ELF-1 (cell line): Measurements from ENCODE around the gene KRCC1.

Experiments
- DNase-seq: peaks from one replicate; pipeline ENCODE4 v3.0.0-alpha.2; 2016; ENCODE audit warnings: low read depth, low spot score

Gene KRCC1

DNA sequence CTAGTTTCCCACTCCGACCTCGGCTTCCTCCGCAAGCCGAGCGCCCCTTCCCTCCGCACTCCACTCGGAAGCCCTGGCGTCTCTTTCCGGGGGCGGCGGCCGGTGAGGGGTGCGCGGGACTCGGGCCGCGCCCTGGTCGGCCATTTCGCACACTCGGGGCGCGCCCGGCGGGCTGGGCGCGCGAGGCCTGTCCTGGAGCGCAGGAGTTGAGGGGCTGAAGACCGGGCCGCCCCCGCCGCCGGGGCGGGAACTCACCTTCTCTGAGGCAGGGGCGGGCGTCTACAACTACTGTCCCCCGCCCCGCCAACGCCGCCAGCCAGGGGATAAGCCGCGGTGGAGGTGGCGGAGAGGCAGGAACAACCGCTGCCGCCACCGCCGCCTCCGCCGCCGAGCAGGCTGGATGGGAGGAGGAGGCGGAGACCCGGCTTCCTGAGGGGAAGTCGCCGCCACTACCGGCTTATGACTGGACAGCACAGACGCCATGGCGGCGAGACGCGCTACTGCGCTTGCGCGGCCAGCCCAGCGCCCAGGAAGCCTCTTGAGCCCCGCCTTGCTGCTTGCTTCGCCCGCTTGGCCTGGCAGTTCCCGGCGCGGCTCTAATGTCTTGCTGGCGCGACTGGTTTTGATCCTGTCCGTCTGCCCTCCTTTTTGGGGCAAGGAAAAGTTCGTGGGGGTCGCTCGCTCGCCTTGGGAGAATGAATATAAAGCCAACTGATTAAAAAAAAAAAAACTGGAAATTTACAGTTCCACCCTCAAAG, at the start of gene KRCC1:
KRCC1 (minus strand) TSS at position 413 of the 758 bp plus-strand sequence. CDS start 27,220 bp downstream, outside the sequence.
- peak; percentile 96 for DNase-seq

DNA sequence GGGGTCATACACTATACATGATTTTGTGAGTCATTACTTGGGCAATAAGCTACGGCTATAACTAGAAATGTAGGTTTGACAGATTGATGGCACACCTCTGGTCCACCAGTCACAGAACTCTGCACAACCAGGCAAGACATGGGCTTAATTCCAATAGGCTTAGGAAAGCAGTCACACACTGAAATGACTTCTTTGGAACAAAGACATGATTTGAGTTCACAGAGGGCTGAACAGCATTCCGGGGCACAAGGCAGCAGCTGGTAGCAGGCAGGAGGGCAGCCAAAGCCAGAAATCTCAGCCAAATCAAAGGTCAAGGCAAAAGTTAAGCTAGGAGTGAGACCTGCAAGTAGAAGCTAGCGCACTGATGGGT, 44.9 kb upstream of the KRCC1 start:
- no peak for DNase-seq

DNA sequence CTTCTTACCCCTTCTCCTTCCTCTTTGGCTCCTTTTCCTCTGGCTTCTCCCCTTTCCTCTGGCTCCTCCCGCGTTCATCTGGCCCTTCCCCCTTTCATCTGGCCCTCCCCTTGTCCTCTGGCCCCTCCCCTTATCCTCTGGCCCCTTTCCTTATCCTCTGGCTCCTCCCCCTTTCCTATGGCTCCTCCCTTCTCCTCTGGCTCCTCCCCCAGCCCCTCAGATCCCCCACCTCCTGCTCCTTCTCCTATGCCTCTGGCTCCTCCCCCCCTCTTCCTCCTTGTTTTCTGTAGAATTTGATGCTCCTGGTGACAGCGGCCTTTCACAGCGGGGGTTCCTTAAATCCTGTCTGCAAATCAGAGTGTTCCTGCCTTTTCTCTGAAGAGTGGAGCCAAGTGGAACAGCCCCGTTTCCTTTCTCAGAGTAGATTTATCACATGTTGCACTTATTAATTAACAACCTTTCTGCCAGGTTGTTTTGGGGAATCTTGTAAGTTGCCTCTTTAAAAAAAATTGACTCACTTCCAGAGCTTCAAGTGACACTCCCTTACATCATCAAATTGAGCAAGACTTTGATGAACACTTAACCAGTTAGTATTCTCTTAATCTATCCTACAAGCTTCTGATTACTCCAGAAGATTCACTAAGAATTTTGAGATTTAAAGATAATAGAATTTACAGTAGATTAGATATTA, 44.4 kb upstream of the KRCC1 start:
- peak; percentile 90 for DNase-seq

DNA sequence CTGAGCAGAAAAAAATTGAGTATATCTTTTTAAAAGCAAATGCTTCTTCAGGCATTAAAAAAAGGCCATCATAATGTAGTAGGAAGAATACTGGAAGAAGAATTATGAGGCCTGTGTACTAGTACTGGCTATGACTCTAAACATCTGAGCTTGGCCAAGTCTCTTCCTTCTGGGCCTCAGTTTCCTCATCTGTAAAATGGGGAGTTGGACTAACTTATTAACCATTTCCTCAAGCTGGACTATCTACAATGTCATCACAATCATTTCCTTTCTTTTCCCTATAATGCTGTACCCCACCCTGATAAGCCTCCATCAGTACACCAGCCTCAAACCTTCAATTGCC, 42.9 kb upstream of the KRCC1 start:
- DNase-seq, result no peak

DNA sequence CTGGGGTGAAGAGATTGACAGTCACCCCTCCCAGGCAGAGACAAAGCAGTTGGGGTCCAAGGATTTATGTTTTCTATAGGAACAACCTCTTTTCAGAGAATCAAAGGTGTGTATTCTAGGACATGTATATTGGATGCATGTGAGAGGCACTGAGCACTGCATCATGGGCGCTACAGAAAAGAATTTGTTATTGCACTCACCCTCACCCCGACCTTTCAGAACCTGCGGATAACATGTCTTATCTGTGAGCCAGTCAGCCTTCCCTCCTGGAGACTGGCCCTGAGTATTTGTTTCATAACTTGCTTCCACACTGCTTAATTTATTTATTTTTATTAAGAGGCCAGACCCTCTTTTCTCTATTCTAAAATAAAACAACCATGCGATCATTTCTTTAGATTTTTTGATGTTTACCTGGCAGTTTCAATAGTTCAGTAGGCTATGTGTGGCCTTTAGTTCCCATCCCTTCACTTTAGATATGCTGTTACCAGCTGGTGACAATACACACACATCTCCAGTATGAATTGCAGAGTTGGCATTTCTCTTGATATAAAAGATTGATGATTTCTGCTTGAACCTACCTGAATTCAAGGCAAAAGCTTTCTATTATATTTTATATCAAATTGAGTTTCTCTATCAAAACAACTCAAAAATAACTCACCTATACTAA, 42.4 kb upstream of the KRCC1 start:
- no peak for DNase-seq

DNA sequence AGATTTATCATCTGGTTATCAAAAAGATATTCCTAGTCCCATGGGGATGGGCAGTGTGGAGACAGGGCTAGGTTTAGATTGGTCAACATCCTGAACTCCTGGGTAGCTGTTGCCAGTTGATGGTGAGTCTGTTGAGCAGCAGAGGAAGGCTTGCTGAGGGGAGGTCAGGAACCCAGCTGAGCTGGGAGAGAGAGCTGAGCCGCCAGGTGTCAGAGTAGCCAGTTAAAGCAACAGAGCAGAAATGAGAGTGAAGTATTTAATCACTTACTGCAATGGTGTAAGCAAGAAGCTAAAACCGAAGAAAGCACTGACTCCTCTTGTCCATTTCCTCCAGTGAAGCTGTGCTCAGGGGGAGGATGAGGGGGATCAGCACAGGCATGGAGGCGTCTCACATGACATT, 41.6 kb upstream of the KRCC1 start:
- DNase-seq, result peak; percentile 7

DNA sequence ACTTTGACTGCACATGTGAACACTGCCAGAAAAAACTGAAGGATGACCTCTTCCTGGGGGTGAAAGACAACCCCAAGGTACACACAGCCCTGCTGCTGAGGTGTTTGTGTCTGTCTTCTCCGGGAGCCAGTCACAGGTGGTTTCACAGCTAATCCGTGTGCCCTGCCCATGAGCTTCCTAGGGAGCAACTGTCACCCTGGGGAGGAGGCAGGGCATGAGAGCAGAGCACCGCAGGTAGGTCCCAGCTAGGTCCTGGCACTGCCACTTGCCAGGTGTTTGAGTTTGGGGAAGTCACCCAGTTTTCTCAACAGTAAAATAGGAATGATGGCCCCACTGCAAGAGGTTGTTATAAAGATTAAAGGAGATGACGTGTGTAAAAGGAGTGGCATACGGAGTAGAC, 41.1 kb upstream of the KRCC1 start:
- DNase-seq, result no peak

DNA sequence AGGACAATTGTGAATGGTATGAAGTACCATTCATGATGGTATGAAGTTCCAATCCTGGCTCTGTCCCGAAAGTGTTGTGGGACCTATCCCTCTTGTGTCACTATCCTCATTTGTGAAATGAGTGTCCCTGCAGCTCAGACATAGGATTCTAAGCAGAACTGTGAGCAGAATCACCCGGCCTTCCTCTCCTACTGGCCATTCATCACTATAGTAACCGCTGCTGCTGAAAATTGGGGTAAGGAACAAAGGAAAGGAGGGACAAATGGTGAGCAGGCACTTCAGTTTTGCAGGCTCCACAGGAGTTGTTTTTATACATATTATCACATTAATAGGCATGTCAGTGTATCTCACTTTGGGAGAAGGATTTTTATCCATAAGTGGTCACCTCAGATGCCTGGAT, 39.4 kb upstream of the KRCC1 start:
- no peak for DNase-seq

DNA sequence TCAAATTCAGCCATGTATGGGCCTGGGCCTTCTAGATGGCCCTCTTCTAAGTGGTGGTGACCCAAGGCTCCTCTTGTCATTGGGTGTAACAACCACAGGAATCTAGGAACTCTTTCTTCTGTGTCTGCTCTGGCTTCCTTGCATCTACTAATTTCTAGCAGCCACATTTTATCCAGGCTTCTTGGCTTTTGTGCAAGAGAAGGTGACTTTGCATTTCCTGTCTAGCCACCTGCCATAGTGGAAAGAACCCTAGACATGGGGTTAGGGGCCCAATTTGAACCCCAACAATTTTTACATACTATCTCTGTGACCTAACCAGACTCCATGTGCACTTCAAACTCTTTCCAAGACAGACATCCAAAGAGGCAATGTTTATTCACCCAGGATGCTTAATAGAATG, 37.2 kb upstream of the KRCC1 start:
- DNase-seq, result no peak

DNA sequence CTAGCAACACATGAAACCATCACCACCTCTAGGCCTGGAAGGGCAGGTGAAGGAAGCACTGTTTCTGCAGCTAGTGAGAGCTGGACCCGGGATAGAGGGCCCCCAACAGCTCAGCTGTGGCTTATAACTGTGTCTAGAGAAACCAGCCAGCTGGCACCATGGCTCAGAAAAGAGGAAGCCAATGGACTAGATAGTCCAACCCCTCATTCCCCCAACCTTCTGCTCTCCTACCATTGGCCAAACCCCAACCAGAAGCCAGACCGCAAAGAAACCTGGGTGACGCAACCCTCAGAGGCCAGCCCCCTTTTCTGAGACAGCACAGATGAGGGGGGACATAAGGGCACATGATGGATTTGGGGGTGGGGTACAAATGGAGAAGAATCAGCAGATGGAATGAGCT, 36.4 kb upstream of the KRCC1 start:
- DNase-seq, result no peak

DNA sequence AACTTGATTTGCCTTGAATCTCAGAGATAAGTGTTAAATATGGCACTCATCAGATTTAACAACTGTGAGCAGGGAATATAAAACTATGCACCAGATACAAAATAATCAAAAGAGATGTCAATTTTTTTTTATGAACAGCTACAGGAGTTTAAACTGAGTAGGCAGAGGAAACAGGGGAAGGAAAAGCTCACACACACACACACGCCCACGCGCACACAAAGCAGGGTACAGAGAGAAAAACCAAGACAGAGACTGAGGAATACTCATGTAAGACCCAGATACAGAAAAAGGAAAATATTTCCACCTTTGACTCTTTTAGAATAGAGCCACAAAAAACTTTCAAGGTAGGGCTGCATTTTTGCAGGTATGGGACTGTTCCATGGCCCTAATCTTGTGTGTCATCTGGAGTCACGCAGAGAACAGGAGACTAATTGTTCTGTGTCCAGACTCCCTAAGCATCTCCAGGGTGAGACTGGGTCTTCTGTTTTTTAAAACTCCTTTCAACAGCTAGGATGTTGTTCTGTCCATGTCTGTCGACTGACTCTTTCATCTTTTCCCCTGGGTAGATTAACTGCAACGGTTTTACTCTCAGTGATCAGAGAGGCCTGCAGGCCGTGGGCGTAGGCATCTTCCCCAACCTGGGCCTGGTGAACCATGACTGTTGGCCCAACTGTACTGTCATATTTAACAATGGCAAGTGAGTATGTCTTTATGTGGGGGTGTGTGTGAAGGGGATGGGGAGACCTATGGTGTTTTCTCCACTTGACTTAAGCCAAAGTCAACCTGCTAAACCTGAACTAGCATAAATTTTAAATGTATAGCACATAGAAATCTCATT, 35.1 kb upstream of the KRCC1 start:
- DNase-seq, result no peak

DNA sequence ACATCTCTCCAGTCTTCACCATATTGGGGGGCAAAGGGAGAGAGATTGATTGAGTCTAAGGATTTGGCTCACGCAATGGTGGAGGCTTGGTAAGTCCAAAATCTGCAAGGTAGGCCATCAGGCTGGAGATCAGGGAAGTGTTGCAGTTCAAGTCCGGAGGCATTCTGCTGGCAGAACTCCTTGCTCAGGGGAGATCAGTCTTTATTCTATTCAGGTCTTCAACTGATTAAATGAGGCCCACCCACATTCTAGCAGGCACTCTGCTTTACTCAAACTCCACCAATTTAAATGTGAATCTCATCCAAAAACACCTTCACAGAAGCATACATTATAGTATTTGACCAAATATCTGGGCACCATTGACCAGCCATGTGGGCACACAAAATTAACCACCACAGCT, 33.4 kb upstream of the KRCC1 start:
- no peak for DNase-seq

DNA sequence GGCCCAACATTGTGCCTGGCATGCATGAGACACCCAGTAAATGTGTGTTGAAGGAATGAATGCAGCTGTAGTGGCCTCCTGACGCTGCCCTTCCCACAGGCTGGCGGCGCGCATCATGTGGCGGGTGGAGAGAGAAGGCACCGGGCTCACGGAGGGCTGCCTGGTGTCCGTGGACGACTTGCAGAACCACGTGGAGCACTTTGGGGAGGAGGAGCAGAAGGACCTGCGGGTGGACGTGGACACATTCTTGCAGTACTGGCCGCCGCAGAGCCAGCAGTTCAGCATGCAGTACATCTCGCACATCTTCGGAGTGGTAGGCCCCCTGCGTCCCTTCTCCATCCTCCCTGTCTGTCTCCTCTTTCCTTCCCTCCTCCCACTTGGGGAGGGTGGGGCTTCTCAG, 32.2 kb upstream of the KRCC1 start:
- DNase-seq, result no peak

DNA sequence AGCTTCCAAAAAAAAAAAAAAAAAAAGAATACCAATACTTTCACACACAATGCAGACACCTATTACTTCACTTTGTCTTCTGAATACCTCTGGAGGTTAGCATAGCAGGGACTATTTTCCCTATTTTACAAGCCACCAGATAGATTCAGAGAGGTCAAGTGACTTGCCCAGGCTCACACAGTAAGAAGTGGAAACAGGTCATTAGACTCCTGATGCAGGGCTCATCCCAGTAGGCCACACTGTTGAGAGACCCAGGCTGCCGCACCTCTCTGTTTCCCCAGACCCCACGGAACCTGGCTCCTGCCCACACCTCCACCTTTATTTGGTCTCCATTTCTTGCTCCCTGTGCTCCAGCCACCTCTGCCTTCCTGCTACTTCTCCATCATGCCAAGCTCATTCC, 31.5 kb upstream of the KRCC1 start:
- no peak for DNase-seq

DNA sequence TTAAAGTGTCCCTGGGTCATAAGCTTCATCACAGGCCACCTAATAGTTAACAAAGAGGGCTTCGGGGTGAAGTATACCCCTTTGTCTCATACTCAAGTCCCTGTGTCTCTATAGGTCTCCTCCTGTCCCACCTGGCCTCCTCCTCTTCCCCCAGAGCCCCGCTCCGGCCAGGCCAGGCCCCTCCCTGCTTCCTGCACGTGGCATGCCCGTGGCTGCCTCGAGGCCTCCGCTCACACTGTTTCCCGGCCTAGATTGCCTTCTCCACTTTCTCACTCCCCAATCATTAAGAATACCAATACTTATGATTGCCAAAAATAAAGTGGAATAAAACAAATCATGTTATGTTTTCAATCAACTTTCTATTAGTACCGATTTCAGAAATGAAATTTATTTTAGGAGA, 30.8 kb upstream of the KRCC1 start:
- DNase-seq, result no peak

DNA sequence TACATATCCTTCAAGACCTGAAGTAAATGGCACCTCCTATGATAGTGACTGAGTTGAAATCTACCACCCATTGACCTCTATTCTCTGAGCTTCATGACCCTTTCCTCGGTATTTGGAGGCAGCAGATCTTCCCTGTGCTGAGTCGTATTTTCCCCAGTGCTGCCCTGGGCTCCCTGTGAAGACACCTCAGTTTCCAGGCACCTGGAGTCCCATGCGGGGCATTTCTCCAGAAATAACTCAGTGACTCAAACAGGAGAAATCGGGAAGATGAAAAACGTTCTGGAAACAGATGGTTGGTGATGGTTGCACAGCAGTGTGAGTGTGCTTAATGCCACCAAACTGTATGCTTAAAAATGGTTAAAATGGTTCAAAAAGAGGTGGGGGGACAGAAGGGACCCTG, 30.0 kb upstream of the KRCC1 start:
- DNase-seq, result no peak

DNA sequence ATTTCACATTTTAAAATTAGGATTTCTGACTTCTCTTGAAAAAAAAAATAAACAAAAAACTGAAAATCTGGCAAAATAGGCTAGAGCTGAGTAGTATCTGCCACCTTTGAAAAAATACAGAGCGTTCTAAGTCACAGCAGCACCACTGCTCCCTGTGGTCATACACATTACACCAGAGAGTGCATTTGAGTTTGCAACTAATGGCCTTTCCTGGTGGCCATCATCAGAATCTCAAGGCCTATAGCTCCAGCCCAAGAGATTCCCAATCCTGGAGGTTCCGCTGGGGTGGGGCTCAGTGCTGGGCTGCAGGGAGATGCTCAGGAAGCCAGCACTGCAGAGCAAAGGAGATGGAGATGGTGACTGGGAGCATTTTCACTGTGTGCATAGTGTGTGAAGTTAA, 29.5 kb upstream of the KRCC1 start:
- no peak for DNase-seq

DNA sequence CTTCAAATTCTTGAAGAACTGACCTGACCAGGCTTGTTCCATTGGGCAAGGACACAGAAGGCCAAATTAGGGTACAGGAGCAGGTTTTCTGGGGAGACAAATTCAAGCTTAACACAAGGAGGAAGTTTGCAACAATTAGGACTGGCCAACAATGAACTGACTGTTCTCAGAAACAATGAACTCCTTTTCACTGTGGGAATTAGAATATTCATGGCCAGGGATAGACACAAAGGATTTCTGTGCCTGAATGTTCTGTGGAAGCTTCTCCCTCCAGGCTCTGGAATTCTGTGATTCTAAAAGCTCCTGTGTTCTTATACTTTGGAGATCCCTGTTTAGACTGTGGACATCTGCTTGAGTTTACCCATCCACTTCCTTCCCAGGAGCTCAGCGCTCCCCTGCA, 27.2 kb upstream of the KRCC1 start:
- no peak for DNase-seq

DNA sequence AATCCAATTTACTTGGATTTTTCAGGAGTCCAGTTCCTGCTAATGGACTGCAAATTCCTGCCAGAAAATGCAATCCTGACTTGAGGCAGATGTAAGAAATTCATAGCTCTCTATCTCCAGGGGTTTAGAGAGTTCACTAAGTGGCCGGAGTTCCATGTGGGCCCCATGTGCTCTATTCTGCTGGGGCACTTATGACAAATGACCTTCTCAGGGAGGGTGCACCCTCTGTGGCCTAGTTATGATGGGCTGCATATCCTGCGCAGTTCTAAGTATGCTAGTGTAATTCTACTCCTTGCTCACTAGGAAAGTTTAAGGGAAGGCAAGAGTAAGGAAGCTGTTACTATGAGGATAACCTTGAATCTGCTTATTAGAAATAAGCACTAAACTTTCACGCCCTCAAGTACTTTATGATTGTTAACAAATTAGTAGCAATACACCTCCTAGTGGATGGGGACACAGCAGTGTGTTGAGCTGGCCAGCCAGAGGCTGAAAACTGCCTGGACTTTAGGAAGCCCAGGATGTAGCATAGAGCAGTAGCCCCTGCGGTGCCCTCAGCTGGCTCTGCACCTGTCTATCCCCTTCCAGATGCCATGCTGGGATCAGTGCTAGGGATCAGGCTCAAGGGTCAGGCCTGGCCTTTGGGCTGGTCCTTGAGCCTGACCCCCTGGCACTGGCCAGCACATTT, 26.5 kb upstream of the KRCC1 start:
- no peak for DNase-seq

DNA sequence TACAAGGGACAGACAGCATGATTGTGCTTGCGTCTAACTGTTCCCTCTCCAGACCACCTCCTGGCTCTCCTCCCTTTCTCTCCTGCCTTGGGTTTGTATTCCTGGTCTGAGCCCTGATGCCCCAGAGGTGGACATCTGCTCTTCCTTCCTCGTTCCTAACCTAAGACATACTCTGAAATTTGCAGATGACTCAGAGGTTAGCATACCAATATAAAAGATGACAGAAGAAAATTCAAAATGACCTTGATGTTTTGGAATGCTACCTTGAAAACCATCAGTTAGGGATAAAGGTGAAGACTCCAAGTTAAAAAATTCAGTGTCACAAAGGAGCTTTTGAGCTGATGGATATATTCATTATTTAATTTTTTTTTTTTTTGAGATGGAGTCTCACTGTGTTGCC, 25.0 kb upstream of the KRCC1 start:
- no peak for DNase-seq

DNA sequence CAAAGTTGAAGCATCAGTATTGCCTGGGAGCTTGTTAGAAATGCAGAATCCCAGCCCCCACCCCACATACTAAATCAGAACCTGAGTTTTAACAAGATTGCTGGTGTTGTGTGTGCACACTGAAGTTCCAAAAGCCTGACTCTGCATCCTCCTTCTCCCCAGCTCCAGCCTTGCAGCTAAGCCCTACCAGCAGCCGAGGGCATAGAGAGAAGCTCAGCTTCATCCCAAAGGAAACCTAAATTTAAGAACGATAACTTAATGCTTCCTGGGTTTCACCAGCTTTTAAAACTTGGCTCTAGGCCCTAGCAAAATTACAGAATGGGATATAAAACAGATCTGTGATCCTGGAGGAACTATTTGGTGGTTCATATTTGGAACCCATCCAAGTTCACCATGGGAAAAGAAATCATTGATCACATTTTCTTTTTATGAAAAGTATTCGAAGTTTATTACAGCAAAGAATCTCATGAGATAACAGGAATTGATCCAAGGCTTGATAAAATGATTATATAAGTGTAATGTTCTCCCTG, 23.1 kb upstream of the KRCC1 start:
- no peak for DNase-seq
